Muscle layer of duodenum (tissue), 2 donors: Measurements from ENCODE around the gene STARD6.
"Not testable (repeated sequence)": the region's sequence is repeated elsewhere in the genome, so short reads cannot be mapped to it uniquely, and the experiment has no call there.

Source experiments
- H3K27ac ChIP-seq: one replicate; pipeline ENCODE4 v1.7.0; 2013; ENCODE audit warnings: mild to moderate bottlenecking, low read length
- H3K27me3 ChIP-seq: one replicate; pipeline ENCODE4 v1.7.0; 2013; ENCODE audit warnings: low read depth, mild to moderate bottlenecking, control low read depth, low read length
- H3K36me3 ChIP-seq, 2 donors: one replicate each; pipeline ENCODE4 v1.7.0; 2013; ENCODE audit warnings: low read length in 2 of 2, control low read depth in 1 of 2, mild to moderate bottlenecking in 1 of 2; ENCODE audit not compliant: insufficient read depth in 2 of 2, control insufficient read depth in 1 of 2
- H3K4me1 ChIP-seq, 2 donors: one replicate each; pipeline ENCODE4 v1.7.0; 2013; ENCODE audit warnings: low read length in 2 of 2, mild to moderate bottlenecking in 2 of 2, control low read depth in 1 of 2, moderate library complexity in 1 of 2; ENCODE audit not compliant: insufficient read depth in 2 of 2, control insufficient read depth in 1 of 2
- H3K4me3 ChIP-seq, 2 donors: one replicate each; pipeline ENCODE4 v1.7.0; 2013; ENCODE audit warnings: low read length in 2 of 2, low read depth in 1 of 2, mild to moderate bottlenecking in 1 of 2
- H3K9me3 ChIP-seq, 2 donors: one replicate each; pipeline ENCODE4 v1.7.0; 2013; ENCODE audit warnings: low read length in 2 of 2, control low read depth in 1 of 2, mild to moderate bottlenecking in 1 of 2; ENCODE audit not compliant: control insufficient read depth in 1 of 2
- donor health status: healthy.

STARD6 gene

GRCh38 chr18:54357660-54358494 is at the start of gene STARD6, which contains the start of gene C18orf54:
Gene STARD6, minus strand, starts transcription at chr18:54357858. Its CDS starts 3,285 bp downstream, at chr18:54354573.
Gene C18orf54, plus strand, starts transcription at chr18:54357906. Its CDS starts 2,667 bp downstream, at chr18:54360573.
- Histone ChIP-seq H3K27ac (peak within 1 kb of the TSS; percentile 47), H3K27me3 (no peaks in the 10 kb centered on the region), H3K36me3 (no peaks in the 10 kb centered on the region), H3K9me3 (no peaks in the 10 kb centered on the region), H3K4me1 (peaks cover 0 to 6% of the 10 kb centered on the region in 2 donors), H3K4me3 (peak within 1 kb of the TSS; percentile 93 to 98)

GRCh38 chr18:54405290-54405689 is 47.6 kb upstream of the STARD6 start:
- H3K27me3 ChIP-seq: no peaks in the 10 kb centered on the region
- no peaks in the 10 kb centered on the region for H3K4me1 ChIP-seq
- H3K9me3 ChIP-seq: no peaks in the 10 kb centered on the region
- H3K27ac ChIP-seq: no peak overlapping the region
- H3K4me3 ChIP-seq: no peak overlapping the region
- no peaks in the 10 kb centered on the region for H3K36me3 ChIP-seq

GRCh38 chr18:54396760-54397159 is 39.1 kb upstream of the STARD6 start:
- Histone ChIP-seq H3K4me1 (no peaks in the 10 kb centered on the region), H3K27ac (no peak overlapping the region), H3K4me3 (no peak overlapping the region), H3K36me3 (no peaks in the 10 kb centered on the region), H3K9me3 (no peaks in the 10 kb centered on the region), H3K27me3 (no peaks in the 10 kb centered on the region)

- Histone ChIP-seq H3K27me3 (no peaks in the 10 kb centered on the region), H3K9me3 (no peaks in the 10 kb centered on the region), H3K4me3 (no peak overlapping the region), H3K4me1 (no peaks in the 10 kb centered on the region), H3K27ac (no peak overlapping the region), H3K36me3 (no peaks in the 10 kb centered on the region)
Measured at GRCh38 chr18:54393648-54394294, 36.1 kb upstream of the STARD6 start.

- H3K9me3 ChIP-seq: no peaks in the 10 kb centered on the region
- H3K27ac ChIP-seq: no peak overlapping the region
- H3K36me3 ChIP-seq: no peaks in the 10 kb centered on the region
- no peak overlapping the region for H3K4me3 ChIP-seq
- H3K27me3 ChIP-seq: no peaks in the 10 kb centered on the region
- H3K4me1 ChIP-seq: no peaks in the 10 kb centered on the region
Measured at GRCh38 chr18:54392543-54393023, 34.9 kb upstream of the STARD6 start.

GRCh38 chr18:54390838-54391237 is 33.2 kb upstream of the STARD6 start:
- Histone ChIP-seq H3K27me3 (no peaks in the 10 kb centered on the region), H3K27ac (no peak overlapping the region), H3K9me3 (no peaks in the 10 kb centered on the region), H3K36me3 (no peaks in the 10 kb centered on the region), H3K4me1 (no peaks in the 10 kb centered on the region), H3K4me3 (no peak overlapping the region)

GRCh38 chr18:54389143-54389505 is 31.5 kb upstream of the STARD6 start:
- Histone ChIP-seq H3K4me3 (no peak overlapping the region), H3K27ac (no peak overlapping the region), H3K27me3 (no peaks in the 10 kb centered on the region), H3K9me3 (no peaks in the 10 kb centered on the region), H3K36me3 (no peaks in the 10 kb centered on the region), H3K4me1 (no peaks in the 10 kb centered on the region)

- Histone ChIP-seq H3K4me3 (no peak overlapping the region), H3K9me3 (no peaks in the 10 kb centered on the region), H3K27me3 (no peaks in the 10 kb centered on the region), H3K27ac (no peak overlapping the region), H3K36me3 (no peaks in the 10 kb centered on the region), H3K4me1 (no peaks in the 10 kb centered on the region)
Measured at GRCh38 chr18:54388203-54389142, 30.8 kb upstream of the STARD6 start.

- H3K27ac ChIP-seq: no peak overlapping the region
- no peaks in the 10 kb centered on the region for H3K36me3 ChIP-seq
- no peaks in the 10 kb centered on the region for H3K9me3 ChIP-seq
- no peaks in the 10 kb centered on the region for H3K4me1 ChIP-seq
- H3K4me3 ChIP-seq: no peak overlapping the region
- H3K27me3 ChIP-seq: no peaks in the 10 kb centered on the region
Measured at GRCh38 chr18:54387631-54388030, 30.0 kb upstream of the STARD6 start.

GRCh38 chr18:54386800-54387495 is 29.3 kb upstream of the STARD6 start:
- not testable (repeated sequence) for H3K9me3 ChIP-seq, H3K27ac ChIP-seq, H3K36me3 ChIP-seq, H3K4me3 ChIP-seq, H3K27me3 ChIP-seq, H3K4me1 ChIP-seq
